HG03280 (cell line): ENCODE data around the gene GPR139.

ENCODE experiments used
- ATAC-seq: cut with Tn5 transposase; IDR thresholded peaks from one replicate; pipeline ENCODE4 v1.9.1; 2021; ENCODE audit warnings: mild to moderate bottlenecking, moderate library complexity; ENCODE audit not compliant: unreplicated experiment

The GPR139 gene

DNA sequence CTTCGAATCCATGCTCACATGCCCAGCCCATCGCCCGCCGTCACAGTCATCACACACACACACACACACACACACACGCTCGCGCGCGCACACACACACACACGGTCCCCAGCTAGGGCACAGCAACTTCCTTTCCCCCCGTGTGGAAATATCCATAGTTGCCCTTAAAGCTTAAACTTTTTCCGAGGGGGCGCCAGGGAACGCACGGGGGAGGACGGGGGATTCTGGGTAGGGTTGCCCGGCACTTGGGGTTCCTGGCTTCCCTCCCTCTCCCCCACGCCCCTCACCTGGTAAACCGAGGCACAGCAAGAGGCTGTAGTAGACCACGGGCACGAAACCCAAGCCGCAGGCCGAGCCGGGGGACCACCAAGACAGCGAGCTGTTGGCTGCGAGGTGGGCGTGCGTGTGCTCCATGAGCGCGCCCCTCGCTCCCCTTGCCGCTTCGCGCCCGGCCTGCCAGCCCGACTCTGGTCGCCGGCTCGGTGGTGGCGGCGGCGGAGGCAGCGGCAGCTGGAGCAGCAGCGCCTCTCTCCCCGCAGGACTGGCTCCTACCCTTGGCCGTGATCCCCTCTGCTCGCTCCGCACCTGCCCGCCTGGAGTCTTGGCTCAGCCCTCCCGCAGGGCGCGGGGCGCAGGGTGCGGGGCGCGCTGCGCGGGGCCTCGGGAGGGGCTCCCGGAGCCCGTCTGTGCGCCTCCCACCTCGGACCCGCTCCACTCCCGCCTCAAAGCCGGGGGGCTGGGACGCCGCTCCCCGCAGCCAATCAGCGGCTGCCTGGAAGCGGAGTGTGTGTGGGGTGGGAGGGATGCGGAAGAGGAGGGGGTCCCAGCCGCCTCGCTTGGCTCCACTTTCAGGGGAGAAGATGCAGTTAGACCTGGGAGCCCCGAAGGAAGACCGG, at the start of gene GPR139:
Gene GPR139 (minus strand): TSS at position 688 of the 896 bp plus-strand sequence. CDS start 274 bp downstream, at position 414.
- ATAC-seq, result no peak

DNA sequence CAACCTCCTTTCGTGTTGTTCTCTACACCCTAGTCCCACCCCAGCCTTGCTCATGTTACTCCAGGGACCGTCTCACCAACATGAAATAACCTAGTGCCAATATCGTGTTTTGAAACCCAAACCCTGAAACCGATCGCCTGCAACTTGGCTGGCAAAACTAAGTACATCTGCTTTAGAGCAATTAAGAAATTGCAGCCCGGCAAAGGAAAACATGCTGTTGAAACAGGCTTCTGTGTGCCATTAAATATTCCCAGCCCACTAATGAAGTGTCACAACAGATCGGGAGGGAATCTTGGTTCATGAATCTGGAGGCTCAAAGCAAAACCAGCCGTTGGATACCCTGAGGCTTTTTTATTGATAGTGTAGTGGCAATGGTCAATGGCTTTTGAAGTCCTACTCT, 48.3 kb upstream of the GPR139 start:
- ATAC-seq, result no peak

DNA sequence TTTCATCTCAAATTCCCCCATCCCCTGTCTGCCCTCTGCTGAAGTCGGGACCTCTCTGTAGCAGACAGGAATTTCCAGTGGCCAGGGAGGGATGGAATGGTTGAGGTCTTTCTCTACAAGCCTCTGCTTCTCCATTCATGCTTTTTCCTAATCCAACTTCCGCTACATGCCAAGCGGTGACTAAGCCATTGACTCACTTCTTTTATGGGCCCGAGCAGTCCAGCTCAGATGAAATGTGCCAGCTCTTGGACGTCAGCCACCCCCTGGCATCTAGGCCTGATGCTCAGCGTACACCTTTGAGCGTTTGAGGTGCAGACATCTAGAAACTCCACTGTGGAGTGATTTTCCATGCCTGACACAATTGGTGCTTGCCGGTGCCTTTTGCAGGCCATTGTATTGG, 40.7 kb upstream of the GPR139 start:
- ATAC-seq, result no peak

DNA sequence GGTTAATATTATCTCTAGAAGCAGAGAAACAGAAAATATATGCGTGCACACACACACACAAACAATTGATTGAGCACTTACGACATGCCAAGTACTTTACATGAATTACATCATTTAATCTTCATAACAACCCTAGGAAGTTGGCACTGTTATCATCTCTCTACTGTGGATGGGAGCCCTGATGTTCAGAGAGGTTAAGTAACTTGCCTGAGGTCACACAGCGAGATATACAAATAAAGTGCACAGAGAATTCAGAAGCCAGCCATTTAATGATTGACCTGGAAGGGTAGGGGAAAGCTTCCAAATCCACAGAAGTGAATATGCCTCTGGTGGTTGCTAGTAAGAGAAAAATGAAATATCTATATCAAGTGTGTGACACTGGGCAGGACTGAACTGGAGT, 37.5 kb upstream of the GPR139 start:
- ATAC-seq, result no peak

DNA sequence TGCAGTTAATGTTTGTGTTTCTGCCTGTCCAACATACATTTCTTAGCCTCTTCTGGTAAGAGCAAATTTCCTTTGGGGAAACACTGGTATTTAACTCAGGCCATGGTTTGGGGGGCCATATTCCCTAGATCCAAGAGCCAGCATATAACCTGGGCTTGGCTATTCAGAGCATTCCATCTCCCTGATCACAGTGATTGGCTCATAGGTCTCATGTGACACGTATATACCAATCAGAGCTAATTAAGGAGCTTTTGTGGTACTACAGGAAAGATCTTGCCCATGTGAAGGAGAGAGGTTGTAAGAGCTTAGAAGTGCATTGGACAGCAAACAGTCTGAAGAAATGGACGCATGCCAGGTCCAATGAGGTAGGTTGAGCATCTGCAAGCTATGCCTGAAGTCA, 33.4 kb upstream of the GPR139 start:
- no peak for ATAC-seq

DNA sequence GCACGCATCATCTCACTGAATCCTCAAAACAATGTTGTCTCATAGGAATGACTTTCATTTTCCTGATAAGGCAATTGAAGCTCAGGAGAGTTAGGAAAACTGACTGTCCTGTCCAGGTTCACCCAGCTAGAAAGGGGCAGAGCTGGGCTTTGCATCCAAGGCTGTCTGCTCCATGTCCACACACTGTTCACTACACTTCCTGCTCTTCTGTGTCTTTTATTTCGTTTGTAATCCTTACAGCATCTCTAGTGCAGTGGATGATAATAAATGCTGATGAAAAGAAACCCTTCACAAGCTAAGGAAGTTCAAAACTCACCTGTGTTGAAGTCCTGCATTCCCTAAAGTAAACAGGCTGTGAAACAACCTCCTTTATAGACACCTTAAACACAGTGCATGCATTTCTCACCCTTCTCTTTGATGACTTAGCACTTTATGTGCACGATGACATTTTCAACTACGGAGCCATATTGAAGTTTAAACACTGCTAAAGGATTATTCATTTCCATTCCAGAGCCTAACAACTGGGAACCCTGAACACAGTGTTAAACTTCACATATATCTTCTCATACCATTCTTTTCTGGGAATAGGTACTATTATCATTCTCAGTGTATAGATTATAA, 31.0 kb upstream of the GPR139 start:
- ATAC-seq, result no peak

DNA sequence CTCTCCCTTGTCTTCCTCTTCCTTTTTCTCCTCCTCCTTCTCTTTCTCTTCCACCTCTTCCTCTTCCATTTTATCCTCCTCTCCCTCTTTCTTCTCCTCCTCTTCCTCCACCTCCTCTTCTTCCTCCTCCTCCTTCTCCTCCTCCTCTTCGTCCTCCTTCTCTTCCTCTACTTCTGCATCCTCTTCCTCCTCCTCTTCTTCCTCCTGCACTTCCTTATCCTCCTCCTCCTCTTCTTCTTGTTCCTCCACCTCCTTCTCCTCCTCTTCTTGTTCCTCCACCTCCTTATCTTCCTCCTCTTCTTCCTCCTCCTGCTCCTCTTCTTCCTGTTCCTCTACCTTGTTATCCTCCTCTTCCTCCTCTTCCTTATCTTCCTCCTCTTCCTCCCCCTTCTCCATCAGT, 28.8 kb upstream of the GPR139 start:
- no peak for ATAC-seq

DNA sequence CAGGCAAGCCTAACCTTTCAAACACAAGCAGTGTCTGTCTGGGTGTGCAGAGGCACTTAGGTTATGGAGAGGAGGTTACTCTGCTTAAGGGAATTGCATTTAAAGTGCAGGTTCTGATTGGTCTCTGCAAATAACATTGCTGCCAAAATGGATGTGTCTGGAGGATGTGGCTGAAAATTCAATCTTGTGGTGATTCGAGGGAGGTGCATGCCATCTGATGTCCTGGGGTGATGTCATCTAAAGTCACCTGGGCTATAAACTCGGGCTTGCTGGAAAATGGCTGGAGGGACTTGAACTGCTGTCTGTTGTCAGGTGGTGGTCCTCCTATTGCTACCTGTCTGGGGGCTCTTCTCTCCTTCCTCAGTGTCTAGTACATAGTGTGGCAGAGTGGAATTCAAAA, 28.3 kb upstream of the GPR139 start:
- no peak for ATAC-seq

DNA sequence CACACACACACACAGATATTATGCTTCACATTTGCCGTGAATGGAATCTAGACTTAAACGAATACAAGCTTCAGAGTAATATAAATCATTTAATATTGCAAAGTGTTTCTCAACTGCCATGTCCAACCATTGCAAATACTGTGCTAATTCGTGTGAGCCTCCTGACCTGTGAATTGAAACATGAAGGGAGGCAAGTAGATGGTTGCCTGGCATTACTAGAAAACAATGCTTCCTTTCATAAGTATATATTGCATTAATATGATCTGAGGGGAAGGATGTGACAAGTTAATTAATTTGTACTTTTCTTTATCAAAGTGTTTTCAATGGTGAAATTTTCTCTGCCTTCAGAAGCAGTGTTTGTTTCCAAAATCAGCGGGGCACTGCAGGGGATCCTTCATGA, 25.7 kb upstream of the GPR139 start:
- ATAC-seq, result no peak

DNA sequence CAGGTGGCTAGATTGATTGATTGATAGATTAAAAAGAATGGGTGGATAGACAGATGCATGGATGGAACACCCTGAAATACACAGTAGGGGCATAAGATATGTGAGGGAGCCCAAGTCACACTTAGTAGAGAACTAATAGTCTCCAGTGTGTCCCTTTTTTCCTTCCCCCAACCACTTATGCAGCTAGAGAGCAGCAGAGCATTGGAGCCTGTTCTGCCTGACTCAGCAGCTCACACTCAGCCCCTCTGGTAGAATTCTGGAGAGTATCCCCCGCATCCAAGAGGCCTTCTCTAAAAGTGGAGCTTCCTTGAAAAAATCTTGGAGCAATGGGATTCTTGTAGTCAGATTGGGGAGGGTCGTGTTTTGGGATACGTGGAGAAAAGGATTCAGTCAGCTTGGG, 20.5 kb upstream of the GPR139 start:
- ATAC-seq, result no peak

DNA sequence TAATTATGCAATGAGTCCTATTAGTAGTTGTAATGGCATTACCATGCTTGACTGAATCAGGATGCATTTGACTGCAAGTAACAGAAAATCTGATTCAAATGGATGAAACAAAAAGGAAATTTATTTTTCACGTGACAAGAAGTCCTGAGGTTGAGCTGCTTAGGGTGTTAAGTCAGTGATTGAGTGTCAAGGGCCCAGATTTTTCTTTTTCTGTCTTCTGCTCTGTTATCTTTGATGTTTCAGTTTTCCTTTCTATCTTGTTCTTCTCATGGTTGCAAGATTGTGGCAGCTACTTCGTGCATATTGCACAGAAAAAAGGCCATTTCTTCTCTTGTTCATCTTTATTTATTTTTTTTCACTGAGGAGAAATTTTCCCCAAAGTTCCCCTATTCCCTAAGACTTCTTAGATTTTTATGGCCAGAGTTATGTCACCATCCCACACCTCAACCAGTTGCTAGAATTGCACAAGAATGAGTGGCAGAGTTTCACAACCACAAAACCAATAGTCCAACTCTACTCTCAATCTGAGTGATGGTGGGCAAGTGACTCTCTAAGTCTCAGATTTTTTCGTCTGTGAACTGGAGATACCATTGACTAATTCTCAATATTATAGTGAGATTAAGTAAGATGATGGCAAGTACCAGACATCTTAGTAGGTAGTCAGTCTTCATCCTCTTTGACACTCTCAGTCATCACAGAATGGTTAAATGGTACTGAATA, 15.7 kb upstream of the GPR139 start:
- no peak for ATAC-seq

DNA sequence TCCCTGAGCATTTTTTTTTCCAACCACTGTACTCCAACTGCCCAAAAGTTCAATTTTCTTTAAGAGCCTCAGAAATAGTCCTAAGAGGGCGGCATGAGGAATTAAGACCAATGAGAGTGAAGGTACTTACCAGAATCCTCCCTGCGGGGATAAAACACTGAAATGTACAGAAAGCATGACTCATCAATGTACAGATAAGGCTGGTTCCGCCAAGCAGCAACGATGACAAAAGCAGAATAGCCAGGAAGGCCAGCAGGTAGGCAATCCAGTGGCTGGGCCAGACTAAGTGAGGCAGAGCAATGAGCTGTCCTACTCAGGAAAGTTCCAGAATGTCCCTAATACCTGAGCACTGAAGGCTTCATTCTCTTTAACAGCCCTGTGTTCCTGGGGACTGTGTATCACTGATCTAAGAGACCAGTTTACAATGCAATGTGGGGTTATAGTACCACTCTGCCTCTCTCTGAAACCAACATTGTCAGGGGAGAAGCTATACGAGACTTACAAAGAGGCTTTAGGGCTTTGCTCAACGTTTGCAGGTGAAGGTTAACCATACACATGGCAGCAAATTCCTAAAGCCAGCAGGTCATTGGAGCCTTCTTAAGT, 11.0 kb upstream of the GPR139 start:
- ATAC-seq, result no peak

DNA sequence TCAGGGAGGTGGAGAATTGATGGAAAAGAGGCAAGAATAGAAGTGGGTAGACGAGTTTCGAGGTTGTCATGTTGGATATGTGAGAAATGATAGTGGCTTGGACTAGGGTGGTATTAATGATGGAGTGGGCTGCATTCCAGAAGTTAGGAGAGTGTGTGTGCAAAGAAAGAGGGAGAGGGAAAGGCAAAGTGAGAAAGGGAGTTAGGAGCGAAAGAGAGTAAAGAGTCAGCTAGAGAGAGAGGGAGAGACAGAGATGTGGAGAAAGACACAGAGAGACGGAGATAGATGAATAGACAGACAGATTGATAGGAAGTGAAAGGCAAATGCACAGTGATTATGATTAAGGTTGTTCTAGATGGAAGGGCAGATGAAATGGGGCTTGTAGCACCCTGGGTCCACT, 5.4 kb upstream of the GPR139 start:
- ATAC-seq, result no peak

DNA sequence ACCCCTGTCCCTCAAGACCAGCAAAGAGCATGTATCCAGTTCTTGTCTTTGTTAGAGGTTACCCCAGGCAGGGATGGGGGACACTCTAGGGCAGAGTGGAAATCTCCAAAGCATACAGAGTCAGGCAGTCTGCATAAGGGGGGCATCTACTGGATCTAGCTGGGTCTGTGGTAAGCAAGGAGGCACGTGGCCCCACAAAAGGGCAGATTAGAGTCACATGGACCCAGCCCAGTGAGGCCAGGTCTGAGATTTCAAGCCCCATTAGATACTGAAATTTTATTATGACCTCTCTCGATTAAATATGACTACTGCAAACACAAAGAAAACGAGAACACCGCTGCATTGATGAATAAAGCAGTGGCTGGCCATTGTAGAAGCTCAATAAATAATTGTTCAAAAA, 1.6 kb upstream of the GPR139 start:
- ATAC-seq, result no peak

DNA sequence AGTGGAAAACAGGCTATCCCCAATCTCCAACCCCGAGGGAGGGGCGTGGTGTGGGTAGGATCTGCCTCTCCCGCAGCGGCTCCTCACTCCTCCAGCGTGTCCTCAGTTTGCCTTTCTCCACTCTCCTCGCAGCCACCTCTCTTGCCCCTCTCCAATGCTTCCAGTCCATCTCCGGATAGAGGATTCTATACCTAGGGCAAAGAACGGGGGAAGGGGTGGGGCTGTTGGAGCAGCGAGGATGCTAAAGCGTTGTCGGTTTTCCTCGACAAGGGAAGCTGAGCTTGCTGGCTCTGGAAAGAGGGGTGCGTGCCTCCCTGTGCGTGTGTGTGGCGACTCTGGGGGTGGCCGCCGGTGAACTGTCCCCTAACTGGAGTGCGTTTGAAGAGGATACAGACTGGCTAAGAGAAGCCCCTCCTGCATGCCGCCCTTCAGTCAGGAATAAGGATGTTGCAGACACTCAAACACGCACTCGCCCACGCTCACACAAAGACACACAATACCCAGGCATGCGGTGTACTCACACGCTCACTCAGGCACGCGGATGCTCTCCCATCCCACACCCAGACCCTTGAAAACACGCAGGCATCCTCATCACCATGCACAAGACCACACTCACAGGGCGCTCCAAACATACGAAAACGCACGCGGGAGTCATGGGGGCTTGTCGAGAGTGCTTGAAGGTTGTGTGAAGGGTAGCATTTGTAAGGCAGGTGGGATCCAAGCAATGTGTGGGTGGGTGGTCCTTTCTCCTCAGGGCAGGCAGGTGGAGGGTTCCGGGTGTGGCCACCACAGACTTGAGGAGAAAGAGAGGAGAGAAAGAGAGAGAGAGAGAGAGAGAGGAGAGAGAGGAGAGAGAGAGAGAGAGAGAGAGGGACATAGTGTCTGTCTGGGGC, 655 bp upstream of the GPR139 start:
- no peak for ATAC-seq

DNA sequence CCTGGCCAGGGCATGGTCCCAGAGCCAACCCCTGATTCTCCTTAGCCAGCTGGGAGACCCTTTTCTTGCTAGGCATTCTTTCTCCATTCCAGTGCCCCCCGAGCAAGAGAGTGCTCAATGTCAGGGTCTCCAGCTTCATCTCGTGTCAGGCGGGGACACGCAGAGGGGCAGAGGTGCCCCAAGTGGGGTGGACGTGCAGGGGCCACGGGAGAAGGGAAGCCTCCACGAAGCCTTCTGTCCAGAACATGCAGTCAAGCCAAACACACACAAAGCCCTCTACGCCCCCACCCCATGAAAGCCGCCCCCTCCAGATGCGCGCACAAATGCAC, 852 bp downstream of the GPR139 start:
- ATAC-seq, result no peak

DNA sequence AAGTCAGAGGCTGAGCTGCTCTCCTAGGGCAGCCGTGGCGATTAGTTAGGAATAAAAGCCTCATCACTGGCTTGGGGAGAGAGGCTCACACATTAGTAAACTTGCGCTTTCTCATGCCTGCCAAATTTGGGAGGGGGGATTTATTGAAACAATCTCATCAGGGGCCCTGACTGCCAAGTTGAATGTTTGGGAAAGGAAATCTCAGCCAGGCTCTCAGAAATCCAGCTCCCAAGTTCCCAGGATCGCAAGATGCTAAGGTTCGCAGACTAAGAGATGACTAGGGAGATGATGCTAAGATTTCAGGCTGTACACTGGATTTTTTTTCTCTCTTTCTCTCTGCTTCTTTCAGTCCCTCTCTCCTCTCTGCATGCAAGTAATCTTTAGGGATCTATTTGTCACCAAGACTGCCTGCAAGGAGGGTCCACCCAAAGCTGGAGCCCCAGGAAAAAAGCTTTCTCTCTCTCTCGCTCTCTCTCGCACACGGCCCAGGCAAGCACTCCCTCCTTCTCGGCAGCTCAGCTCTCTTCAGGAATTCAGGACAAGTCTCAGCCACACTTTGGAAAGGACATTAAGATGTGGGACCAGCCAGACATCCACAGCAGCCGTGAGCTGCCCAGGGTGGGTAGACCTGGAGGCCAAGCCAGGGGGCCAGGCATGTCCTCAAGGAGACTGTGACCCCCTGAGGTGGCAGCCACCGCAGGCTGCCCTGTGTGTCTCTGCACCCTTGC, 1.4 kb downstream of the GPR139 start:
- ATAC-seq, result no peak

DNA sequence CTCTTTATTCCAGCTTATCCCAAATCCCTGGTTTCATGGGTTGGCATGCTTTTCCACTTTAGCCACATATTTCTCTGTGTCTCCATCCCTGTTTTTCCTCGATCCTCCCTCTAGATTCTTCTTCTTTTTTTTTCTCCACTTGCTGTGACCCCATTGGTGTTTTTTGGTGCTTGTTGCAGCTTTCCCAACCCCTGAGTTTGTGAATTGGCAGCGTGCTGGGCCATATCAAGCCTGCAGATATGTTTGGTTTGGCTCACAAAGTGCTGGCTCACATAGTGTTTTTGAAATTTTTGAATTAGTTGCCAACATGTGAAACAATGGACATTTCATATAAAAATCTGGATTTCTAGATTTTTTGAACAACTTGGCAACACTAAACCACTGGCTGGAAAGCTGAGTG, 8.8 kb downstream of the GPR139 start:
- ATAC-seq, result no peak

DNA sequence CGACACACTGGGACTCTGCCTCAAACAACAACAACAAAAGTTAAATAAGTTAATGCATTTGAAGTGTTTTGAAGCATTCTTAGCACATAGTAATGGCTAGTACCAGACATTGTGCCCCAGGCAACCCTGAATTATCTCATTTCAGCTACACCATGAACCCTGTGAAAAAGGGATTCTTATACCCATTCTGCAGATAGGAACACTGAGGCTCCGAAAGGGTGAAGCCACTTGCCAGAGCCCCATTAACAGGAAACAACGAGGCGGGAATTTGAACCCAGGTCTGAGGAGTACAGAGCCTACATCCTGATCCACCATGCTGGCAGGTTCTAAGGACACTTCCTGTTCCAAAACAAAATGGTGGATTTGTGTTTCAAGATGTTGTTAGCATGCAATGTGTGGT, 9.2 kb downstream of the GPR139 start:
- ATAC-seq, result no peak

DNA sequence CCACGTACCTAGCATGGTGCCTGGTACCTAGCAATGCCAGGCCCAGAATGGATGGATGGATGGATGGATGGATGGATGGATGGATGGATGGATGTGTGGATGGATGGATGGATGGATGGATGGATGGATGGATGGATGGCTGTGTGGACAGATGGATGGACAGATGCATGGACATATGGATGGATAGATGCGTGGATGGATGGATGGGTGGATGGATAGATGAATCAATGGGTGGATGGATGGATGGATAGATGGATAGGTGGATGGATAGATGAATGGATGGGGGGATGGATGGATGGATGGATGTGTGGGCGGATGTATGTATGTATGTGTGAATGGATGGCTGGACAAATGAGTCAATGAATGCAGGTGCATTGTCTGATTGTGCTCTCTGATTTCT, 12.6 kb downstream of the GPR139 start:
- ATAC-seq, result no peak
